Measurements from ENCODE around the gene GABRA6. TPM values are rescaled to one million over a fixed set of nuclear protein-coding genes. Genes with fewer than 3 reads are reported as not detected.

GABRA6 gene
- total RNA-seq, 1 experiment from 2014 or later, result not detected

- no peak overlapping the region for H3K27ac Mint-ChIP-seq (ENCODE audit: unreplicated experiment)
- BruUV-seq (replicated peaks), result no TSS peak
- no peaks in the 10 kb centered on the region for H3K36me3 Mint-ChIP-seq (ENCODE audit: insufficient read depth, unreplicated experiment)
- no peaks in the 10 kb centered on the region; the same call in 1 of the 2 replicates for H3K9me3 ChIP-seq
- intact Hi-C loops (cut with micrococcal nuclease; ENCODE audit: unreplicated experiment), result no loop called here
- no peak overlapping the region for H3K4me3 Mint-ChIP-seq (ENCODE audit: unreplicated experiment)
- TF ChIP-seq CTCF (IDR thresholded peaks at IDR 0.05; ENCODE audit: insufficient read depth in 1 of 2, low read depth in 1 of 2, low read length in 1 of 2, severe bottlenecking in 1 of 2, unreplicated experiment in 1 of 2), result no peak
- H3K4me1 ChIP-seq, result no peaks in the 10 kb centered on the region
- no peaks in the 10 kb centered on the region for H3K36me3 ChIP-seq (ENCODE audit: control insufficient read depth, insufficient read depth, low read length)
- no peak for DNase-seq
- H3K9me3 Mint-ChIP-seq (ENCODE audit: unreplicated experiment), result no peaks in the 10 kb centered on the region
- H3K27me3 ChIP-seq (replicated peaks; ENCODE audit: control insufficient read depth, insufficient read depth, low read length), result no peaks in the 10 kb centered on the region
- no peak overlapping the region for H3K4me3 ChIP-seq (ENCODE audit: low read depth, low read length)
- CTCF ChIA-PET, result no interaction called here
- no peaks in the 10 kb centered on the region for H3K27me3 Mint-ChIP-seq (ENCODE audit: insufficient read depth, unreplicated experiment)
- H3K4me1 Mint-ChIP-seq (ENCODE audit: low read depth, unreplicated experiment), result no peaks in the 10 kb centered on the region
- POLR2A ChIA-PET, result no interaction called here
These were observed 65.7 kb downstream of the GABRA6 start for GRCh38 chr5:161751265-161751664.

Other genes with a start within 250 kb of the GABRA6 start
- not detected in 2 replicates for gene GABRB2, start 139.0 kb upstream of the GABRA6 start, total RNA-seq (2022)
- not detected in 2 replicates for gene GABRA1, start 162.4 kb downstream of the GABRA6 start, total RNA-seq (2022)

All from Caco-2 (cell line).